Stimulated activated CD8-positive, alpha-beta memory T cell treated with anti-CD3 and anti-CD28 coated beads, Interleukin-2, amount 100 ng/mL, for 48 hours (primary cell): ENCODE results near the gene STEAP1B.

Experiments
- DNase-seq, 2 donors: peaks; one replicate each; pipeline ENCODE4 v3.0.0-alpha.2; 2020; ENCODE audit warnings: low read depth in 2 of 2

The STEAP1B gene

GRCh38 chr7:22400936-22401553 is 98.9 kb downstream of the STEAP1B start:
- no peak for DNase-seq

- no peak for DNase-seq
These were observed 99.7 kb downstream of the STEAP1B start for GRCh38 chr7:22400150-22400814.

- DNase-seq: no peak
These were observed 100.4 kb downstream of the STEAP1B start for GRCh38 chr7:22399546-22399945.

- DNase-seq: no peak
These were observed 100.9 kb downstream of the STEAP1B start for GRCh38 chr7:22399091-22399490.

- DNase-seq: no peak
These were observed 102.0 kb downstream of the STEAP1B start for GRCh38 chr7:22397981-22398380.

GRCh38 chr7:22395222-22395621 is 104.8 kb downstream of the STEAP1B start:
- DNase-seq: no peak

- DNase-seq: no peak
These were observed 105.2 kb downstream of the STEAP1B start for GRCh38 chr7:22394739-22395138.

GRCh38 chr7:22393913-22394729 is 105.9 kb downstream of the STEAP1B start:
- DNase-seq: no peak

GRCh38 chr7:22390516-22390915 is 109.5 kb downstream of the STEAP1B start:
- DNase-seq: no peak

GRCh38 chr7:22389892-22390291 is 110.1 kb downstream of the STEAP1B start:
- no peak for DNase-seq

- no peak for DNase-seq
These were observed 112.4 kb downstream of the STEAP1B start for GRCh38 chr7:22387583-22387982.

- no peak for DNase-seq
These were observed 113.1 kb downstream of the STEAP1B start for GRCh38 chr7:22386865-22387264.

GRCh38 chr7:22386206-22386858 is 113.7 kb downstream of the STEAP1B start:
- DNase-seq: no peak

- DNase-seq: no peak
These were observed 114.7 kb downstream of the STEAP1B start for GRCh38 chr7:22385326-22385725.

GRCh38 chr7:22380333-22380732 is 119.7 kb downstream of the STEAP1B start:
- DNase-seq: no peak

GRCh38 chr7:22378199-22378980 is 121.6 kb downstream of the STEAP1B start:
- no peak for DNase-seq

GRCh38 chr7:22377703-22378102 is 122.3 kb downstream of the STEAP1B start:
- DNase-seq: no peak

- no peak for DNase-seq
These were observed 124.5 kb downstream of the STEAP1B start for GRCh38 chr7:22375359-22376048.

GRCh38 chr7:22373911-22374310 is 126.1 kb downstream of the STEAP1B start:
- no peak for DNase-seq

GRCh38 chr7:22373388-22373787 is 126.6 kb downstream of the STEAP1B start:
- no peak for DNase-seq

- no peak for DNase-seq
These were observed 127.1 kb downstream of the STEAP1B start for GRCh38 chr7:22372863-22373262.
